ENCODE measurements around the gene HELT.
A peak's percentile ranks its signal among the peaks of the same experiment; 100 is the strongest.

Gene HELT

GRCh38 chr4:185004562-185005218, 13.6 kb upstream of the HELT start:
- no peak for DNase-seq

GRCh38 chr4:185005219-185005819, 13.0 kb upstream of the HELT start:
- DNase-seq: peak; percentile 72

- peak; percentile 9 for DNase-seq
These were observed 6.9 kb upstream of the HELT start for GRCh38 chr4:185011408-185011807.

GRCh38 chr4:185013417-185014125, 4.7 kb upstream of the HELT start:
- DNase-seq: no peak

- no peak for DNase-seq
These were observed 3.2 kb upstream of the HELT start for GRCh38 chr4:185015108-185015507.

- DNase-seq: no peak
These were observed 2.0 kb upstream of the HELT start for GRCh38 chr4:185016101-185016940.

- no peak for DNase-seq
These were observed 1.1 kb upstream of the HELT start for GRCh38 chr4:185016946-185017758.

GRCh38 chr4:185018834-185019455, 655 bp downstream of the HELT start:
- DNase-seq: no peak

GRCh38 chr4:185019456-185020292, 1.4 kb downstream of the HELT start:
- DNase-seq: no peak

GRCh38 chr4:185020293-185020808, 2.1 kb downstream of the HELT start:
- no peak for DNase-seq

- DNase-seq: no peak
These were observed 2.8 kb downstream of the HELT start for GRCh38 chr4:185020863-185021761.

GRCh38 chr4:185023471-185023870, 5.2 kb downstream of the HELT start:
- no peak for DNase-seq

GRCh38 chr4:185028625-185029024, 10.3 kb downstream of the HELT start:
- DNase-seq: no peak

- no peak for DNase-seq
These were observed 13.3 kb downstream of the HELT start for GRCh38 chr4:185031611-185032010.

GRCh38 chr4:185033072-185033471, 14.8 kb downstream of the HELT start:
- DNase-seq: no peak

- no peak for DNase-seq
These were observed 15.7 kb downstream of the HELT start for GRCh38 chr4:185033950-185034349.

- no peak for DNase-seq
These were observed 17.0 kb downstream of the HELT start for GRCh38 chr4:185035284-185035683.

- DNase-seq: no peak
These were observed 17.7 kb downstream of the HELT start for GRCh38 chr4:185036019-185036418.

- DNase-seq: no peak
These were observed 18.6 kb downstream of the HELT start for GRCh38 chr4:185036842-185037241.
